Measurements from ENCODE around the gene ZNF678. TPM values are rescaled to one million over a fixed set of nuclear protein-coding genes. Genes with fewer than 3 reads are reported as not detected.
A peak's percentile ranks its signal among the peaks of the same experiment; 100 is the strongest.

The ZNF678 gene
- total RNA-seq, 4 donors from 2014 or later, result 2.3 to 7.3 (median 4.9) TPM

DNA sequence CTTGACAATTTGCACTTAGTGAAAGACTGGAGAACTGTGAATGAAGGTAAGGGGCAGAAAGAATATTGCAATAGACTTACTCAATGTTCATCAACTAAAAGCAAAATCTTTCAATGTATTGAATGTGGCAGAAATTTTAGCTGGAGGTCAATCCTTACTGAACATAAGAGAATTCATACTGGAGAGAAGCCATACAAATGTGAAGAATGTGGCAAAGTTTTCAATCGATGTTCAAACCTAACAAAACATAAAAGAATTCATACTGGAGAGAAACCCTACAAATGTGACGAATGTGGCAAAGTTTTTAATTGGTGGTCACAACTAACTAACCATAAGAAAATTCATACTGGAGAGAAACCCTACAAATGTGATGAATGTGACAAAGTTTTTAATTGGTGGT, 91.1 kb downstream of the ZNF678 start:
- Histone ChIP-seq H3K4me3 (peak overlapping the region in 1 of 4 donors; percentile 3), H3K27ac (no peak overlapping the region), H3K36me3 (peaks cover 6 to 69% of the 10 kb centered on the region in 2 donors), H3K9me3 (peaks cover 23 to 91% (median 47%) of the 10 kb centered on the region in 3 donors), H3K4me1 (no peaks in the 10 kb centered on the region), H3K27me3 (no peaks in the 10 kb centered on the region)
- in situ Hi-C loops (cut with MboI; ENCODE audit: low sequenced_read_pairs in 4 of 4) (no loop called here), intact Hi-C loops (cut with DNase I; ENCODE audit: low total_unique reads) (no loop called here)
- DNase-seq, result no peak
- ATAC-seq, result no peak
- TF ChIP-seq POLR2A (IDR thresholded peaks at IDR 0.05), result no peak
- TF ChIP-seq, protein P1, sequence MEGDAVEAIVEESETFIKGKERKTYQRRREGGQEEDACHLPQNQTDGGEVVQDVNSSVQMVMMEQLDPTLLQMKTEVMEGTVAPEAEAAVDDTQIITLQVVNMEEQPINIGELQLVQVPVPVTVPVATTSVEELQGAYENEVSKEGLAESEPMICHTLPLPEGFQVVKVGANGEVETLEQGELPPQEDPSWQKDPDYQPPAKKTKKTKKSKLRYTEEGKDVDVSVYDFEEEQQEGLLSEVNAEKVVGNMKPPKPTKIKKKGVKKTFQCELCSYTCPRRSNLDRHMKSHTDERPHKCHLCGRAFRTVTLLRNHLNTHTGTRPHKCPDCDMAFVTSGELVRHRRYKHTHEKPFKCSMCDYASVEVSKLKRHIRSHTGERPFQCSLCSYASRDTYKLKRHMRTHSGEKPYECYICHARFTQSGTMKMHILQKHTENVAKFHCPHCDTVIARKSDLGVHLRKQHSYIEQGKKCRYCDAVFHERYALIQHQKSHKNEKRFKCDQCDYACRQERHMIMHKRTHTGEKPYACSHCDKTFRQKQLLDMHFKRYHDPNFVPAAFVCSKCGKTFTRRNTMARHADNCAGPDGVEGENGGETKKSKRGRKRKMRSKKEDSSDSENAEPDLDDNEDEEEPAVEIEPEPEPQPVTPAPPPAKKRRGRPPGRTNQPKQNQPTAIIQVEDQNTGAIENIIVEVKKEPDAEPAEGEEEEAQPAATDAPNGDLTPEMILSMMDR (IDR thresholded peaks at IDR 0.05 in 4 of 5, conservative IDR thresholded peaks at IDR 0.05 in 1 of 5), result no peak

DNA sequence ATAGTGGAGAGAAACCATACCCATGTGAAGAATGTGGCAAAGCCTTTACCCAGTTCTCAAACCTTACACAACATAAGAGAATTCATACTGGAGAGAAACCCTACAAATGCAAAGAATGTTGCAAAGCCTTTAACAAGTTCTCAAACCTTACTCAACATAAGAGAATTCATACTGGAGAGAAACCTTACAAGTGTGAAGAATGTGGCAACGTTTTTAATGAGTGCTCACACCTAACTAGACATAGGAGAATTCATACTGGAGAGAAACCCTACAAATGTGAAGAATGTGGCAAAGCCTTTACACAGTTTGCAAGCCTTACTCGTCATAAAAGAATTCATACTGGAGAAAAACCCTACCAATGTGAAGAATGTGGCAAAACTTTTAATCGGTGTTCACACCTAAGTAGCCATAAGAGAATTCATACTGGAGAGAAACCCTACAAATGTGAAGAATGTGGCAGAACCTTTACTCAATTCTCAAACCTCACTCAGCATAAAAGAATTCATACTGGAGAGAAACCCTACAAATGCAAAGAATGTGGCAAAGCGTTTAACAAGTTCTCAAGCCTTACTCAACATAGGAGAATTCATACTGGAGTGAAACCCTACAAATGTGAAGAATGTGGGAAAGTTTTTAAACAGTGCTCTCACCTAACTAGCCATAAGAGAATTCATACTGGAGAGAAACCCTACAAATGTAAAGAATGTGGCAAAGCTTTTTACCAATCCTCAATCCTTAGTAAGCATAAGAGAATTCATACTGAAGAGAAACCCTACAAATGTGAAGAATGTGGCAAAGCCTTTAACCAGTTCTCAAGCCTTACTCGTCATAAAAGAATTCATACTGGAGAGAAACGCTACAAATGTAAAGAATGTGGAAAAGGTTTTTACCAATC, 91.7 kb downstream of the ZNF678 start:
- Histone ChIP-seq H3K36me3 (peaks cover 6 to 70% of the 10 kb centered on the region in 2 donors), H3K9me3 (peaks cover 23 to 98% (median 45%) of the 10 kb centered on the region in 3 donors), H3K27ac (no peak overlapping the region), H3K4me1 (no peaks in the 10 kb centered on the region), H3K27me3 (no peaks in the 10 kb centered on the region), H3K4me3 (peak overlapping the region in 1 of 4 donors; percentile 12)
- TF ChIP-seq, protein P1 (IDR thresholded peaks at IDR 0.05 in 4 of 5, conservative IDR thresholded peaks at IDR 0.05 in 1 of 5), result no peak
- TF ChIP-seq POLR2A (IDR thresholded peaks at IDR 0.05), result no peak
- intact Hi-C loops (cut with DNase I; ENCODE audit: low total_unique reads), result no loop called here
- ATAC-seq, result no peak
- no peak for DNase-seq
- in situ Hi-C loops (cut with MboI; ENCODE audit: low sequenced_read_pairs in 4 of 4), result no loop called here

DNA sequence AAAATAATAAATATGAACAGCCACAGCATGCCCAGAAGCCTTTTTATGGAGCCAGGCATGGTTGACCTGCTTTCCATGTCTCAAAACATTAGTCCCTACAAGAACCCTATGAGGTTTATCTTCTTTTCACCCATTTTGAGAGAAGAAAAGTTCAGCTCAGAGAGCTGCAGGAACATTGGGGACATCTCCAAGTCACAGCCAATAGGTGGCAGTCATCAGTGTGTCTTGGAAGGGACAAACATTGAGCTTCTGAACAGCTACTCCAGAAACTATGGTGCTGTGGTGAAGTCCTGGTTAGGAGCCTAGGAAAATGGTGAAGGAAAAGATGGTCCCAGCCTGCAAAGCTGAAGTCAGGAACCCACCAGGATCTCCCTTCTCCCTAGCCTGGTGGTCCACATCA, 98.1 kb downstream of the ZNF678 start:
- ATAC-seq, result no peak

DNA sequence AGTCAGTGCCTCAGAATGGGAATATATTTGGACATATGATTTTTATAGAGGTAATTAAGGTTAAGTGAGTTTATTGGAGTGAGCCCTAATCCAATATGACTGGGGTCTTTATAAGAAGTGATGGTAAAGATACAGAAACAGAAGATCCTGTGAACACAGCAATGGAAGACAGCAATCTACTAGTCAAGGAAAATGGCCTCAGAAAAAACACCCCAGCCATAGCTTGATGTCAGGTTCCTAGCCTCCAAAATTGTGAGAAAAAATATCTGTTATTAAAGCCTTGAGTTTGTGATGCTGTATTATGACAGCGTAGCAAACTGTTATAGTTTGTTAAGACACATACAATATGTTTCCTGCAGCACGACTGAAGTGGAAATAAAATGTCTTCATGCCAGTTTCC, 99.6 kb downstream of the ZNF678 start:
- TF ChIP-seq, protein P1 (IDR thresholded peaks at IDR 0.05 in 4 of 5, conservative IDR thresholded peaks at IDR 0.05 in 1 of 5), result no peak
- no peak for TF ChIP-seq POLR2A (IDR thresholded peaks at IDR 0.05)
- intact Hi-C loops (cut with DNase I; ENCODE audit: low total_unique reads), result no loop called here
- H3K4me1 ChIP-seq, result no peaks in the 10 kb centered on the region
- ATAC-seq, result no peak
- H3K4me3 ChIP-seq, result no peak overlapping the region
- peaks cover 12 to 80% (median 35%) of the 10 kb centered on the region in 3 donors for H3K9me3 ChIP-seq
- in situ Hi-C loops (cut with MboI; ENCODE audit: low sequenced_read_pairs in 4 of 4), result no loop called here
- no peak for DNase-seq
- no peak overlapping the region for H3K27ac ChIP-seq
- peaks cover 0 to 34% of the 10 kb centered on the region in 2 donors for H3K36me3 ChIP-seq
- H3K27me3 ChIP-seq, result no peaks in the 10 kb centered on the region

More for the DNA sequence above, 98.1 kb downstream of the ZNF678 start:
- intact Hi-C loops (cut with DNase I; ENCODE audit: low total_unique reads) (no loop called here), in situ Hi-C loops (cut with MboI; ENCODE audit: low sequenced_read_pairs in 4 of 4) (no loop called here)
- Histone ChIP-seq H3K27me3 (no peaks in the 10 kb centered on the region), H3K4me1 (no peaks in the 10 kb centered on the region), H3K9me3 (peaks cover 12 to 85% (median 32%) of the 10 kb centered on the region in 3 donors), H3K27ac (no peak overlapping the region), H3K36me3 (peaks cover 0 to 48% of the 10 kb centered on the region in 2 donors), H3K4me3 (peak overlapping the region in 1 of 4 donors; percentile 35)
- TF ChIP-seq, protein P1 (IDR thresholded peaks at IDR 0.05 in 4 of 5, conservative IDR thresholded peaks at IDR 0.05 in 1 of 5), result no peak
- no peak for TF ChIP-seq POLR2A (IDR thresholded peaks at IDR 0.05)
- DNase-seq, result no peak
